GM19468 (cell line): ENCODE results near the gene LGR6.

ENCODE experiments used
- ATAC-seq: cut with Tn5 transposase; IDR thresholded peaks from one replicate; pipeline ENCODE4 v1.9.1; 2021; ENCODE audit warnings: mild to moderate bottlenecking, moderate library complexity, moderate number of reproducible peaks; ENCODE audit not compliant: unreplicated experiment; ENCODE audit errors: extremely low read depth

LGR6 gene

DNA sequence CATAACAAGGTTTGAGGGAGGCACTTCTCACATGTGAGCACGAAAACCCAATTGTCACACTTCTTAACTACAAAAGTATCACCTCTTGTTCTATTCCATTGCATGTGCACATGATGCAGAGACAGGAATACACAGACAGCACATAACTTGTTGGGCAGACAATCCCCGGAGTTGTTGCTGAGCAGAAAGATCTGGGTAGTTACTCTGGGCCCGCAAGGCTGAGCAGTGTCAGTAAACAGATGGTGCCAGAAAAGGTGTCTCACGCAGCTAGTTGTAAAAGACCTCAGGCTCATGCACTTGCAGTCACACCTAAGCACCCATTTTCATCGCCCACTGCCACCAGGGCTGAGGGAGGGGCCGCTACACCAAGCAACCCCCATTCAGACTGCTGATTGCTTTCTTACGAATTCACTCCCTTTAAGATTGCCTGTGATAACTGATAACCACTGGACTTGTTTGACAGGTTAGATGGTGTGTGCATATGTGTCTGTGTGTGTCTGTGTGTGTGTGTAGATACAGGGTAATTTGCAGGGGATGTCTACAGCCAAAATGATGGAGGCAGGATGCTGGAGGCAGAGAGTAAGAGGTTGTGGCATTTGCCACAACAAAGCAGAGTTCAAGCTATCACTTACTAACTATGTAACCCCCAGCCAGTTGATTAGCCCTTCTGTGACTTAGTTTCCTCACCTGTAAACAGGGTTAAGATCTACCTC is 4.2 kb downstream of the LGR6 start:
- no peak for ATAC-seq

DNA sequence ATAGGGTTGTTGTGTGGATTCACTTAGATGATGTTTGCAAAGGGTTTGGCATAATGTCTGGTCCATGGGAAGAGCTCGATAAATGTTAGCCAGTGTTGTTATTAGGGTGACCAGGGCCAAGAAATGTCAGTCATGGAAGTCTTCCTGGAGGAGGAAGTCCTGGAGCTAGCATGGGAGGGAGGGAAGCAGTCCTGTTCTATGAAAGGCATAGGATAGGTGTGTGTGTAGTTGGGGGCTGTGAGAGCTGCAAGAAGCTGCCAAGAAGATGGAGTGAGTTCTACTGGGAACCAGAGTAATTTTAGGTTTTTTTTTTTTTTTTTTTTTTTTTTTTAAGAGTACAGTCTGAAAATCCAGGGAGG is 4.7 kb downstream of the LGR6 start:
- no peak for ATAC-seq

- ATAC-seq = no peak
Observed at GRCh38 chr1:202199040-202199889, 5.7 kb downstream of the LGR6 start.

DNA sequence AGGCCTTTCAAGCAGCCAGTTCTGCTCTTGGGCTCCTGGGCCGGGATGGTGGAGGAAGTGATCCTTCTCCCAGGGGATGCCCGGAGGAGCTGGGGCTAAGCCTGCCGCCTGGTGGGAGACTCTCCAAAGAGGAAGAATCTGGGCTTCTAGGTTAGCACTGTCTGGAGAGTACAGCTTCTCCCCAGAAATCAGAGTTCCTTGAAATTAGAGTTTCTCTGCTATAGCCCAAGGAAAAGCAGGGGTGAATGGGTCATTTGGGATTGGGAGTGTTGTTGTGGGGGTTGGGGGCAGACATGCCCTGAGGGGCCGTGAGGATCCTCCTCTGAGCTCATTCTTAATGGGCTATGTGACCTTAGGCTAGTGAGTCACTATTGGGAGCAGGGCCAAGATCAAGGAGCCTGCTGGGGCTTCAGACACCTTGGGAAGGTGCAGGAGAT is 6.5 kb downstream of the LGR6 start:
- no peak for ATAC-seq

GRCh38 chr1:202200669-202201068 is 7.1 kb downstream of the LGR6 start:
- ATAC-seq = no peak

DNA sequence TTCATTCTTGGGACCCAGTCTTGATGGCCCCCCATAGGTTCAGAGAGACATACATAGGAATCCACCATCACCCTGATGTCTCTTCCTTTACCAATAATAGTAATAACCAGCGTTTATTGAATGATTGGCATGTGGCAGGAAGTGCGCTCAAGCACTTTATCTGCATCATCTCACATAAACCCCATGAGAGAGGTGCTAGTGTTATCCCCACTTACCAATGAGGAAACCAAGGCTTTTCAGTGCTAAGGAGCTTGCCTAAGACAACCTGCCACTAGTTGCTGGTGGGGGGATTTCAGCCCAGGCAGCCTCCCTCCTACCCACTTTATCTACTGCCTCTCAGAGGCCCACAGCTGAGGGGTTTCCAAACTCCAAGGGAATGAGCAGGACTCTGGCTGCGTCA is 7.7 kb downstream of the LGR6 start:
- ATAC-seq = no peak

DNA sequence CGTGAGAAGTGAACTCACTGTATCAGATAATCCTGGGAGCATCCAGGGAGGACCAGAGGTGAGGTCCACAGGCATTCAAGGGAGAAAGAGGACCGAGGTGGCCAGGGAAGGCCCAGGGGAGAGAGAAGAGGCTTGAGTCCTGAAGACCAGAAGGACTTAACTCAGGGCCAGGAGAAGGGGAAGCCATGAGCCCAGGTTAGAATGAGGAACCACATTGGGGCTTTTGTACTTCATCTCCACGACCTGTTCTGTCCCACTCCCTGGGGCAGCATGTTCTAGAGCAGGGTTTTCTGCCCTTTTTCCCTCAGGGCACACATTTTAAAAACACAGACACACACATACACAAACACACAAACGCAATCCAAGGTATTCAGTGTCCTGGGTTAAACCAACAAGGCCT is 8.4 kb downstream of the LGR6 start:
- no peak for ATAC-seq

DNA sequence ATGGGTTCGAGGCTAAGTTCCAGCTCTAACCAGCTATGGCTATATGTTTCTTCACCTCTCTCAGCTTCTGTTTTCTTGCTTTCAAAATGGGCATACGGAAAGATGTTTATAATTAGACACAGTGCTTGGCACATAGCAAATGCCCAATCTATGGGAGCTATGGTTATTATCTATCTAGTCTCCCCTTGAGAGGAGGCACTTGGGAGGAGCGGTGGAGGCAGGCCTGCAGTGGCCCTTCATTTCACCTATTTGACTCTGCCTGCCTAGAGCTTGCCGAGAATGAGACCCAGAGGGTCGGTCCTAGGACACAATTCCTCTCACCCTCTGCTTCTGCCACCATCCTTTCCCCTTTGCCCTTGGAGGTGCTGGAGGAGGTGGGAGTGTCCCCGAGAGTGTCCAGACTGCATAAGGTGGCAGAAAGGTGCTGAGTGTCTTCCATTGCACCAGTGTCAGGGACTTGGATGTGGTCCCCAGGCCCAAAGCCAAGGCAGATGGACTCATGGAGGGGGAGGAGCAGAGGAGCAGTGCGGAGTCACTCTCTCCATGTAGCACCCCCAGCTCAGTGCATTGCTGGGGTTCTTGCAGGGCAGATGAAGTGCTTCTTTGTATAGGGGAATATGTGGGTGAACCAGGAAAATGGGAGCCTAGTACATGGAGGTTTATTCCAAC is 9.0 kb downstream of the LGR6 start:
- ATAC-seq = no peak

DNA sequence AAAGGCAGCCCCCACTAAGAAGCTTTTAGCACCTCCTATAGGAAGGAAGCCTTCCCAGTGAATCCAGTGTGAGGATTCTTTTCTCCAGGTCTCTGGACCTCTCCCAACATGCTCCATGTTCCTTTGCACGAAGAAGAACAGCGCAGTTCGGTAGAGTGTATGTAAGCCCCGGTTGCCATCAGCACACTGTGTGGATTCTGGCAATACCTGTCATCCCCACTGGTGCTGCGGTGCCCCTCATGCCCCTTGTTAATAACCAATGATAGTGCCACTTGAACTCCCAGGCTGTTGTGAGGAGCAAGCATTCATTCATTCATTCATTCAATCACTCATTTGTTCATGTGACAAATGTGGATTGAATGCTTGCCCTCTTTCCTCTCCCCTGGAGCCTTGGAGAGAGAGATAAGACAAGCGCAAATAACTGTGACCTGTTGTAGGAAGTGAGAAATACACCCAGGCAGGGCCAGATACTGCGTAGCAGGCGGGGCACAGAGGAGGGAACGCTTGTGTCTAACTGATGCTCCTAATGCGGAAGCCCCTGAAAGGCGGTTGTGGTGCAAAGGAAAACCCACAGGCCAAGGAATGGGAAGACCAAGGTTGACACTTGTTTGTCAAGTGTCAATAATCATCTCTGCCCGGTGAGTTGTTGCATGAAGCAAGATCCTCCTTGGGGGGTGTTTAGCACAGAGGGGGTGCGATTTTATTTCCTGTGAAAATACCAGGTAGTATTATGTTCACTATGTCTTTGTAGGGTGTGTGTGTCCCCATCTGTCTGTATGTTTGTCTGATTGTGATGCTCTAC is 9.8 kb downstream of the LGR6 start:
- no peak for ATAC-seq

DNA sequence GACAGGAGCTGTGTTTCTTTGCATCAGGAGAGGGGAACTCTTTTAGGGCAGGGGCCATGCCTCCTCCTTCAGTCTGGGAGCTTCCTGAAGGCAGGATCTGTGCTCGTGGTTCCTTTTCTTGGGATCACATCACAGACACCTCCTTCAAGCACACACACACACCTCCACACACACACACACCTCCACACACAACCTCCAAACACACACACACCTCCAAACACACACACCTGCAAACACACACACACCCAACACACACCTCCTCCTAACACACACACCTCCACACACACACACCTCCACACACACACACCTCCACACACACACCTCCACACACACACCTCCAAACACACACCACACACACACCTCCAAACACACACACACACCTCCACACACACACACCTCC is 10.5 kb downstream of the LGR6 start:
- ATAC-seq = no peak

- no peak for ATAC-seq
Observed at GRCh38 chr1:202205523-202206190, 12.1 kb downstream of the LGR6 start.

DNA sequence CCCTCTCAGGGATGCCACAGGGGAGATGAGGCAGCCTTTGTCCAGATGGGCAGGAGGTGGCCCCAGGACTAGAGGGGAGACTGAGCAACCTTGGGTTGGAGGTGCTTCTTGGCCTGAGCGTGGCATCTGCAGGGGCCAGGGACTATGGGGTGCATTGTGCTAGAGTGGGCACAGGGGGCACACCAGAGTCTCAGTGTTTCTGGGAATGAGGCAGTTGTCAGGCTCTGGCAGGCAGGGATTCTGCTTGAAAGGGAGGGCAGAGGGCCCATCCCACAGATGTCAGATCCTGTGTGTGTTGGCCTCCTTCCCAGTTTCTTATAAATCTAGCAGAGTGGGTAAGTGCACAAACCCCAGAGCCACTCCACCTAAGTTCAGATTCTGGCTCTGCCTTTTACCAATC is 13.7 kb downstream of the LGR6 start:
- ATAC-seq = no peak

GRCh38 chr1:202208351-202208857 is 14.8 kb downstream of the LGR6 start:
- ATAC-seq = no peak

- ATAC-seq = no peak
Observed at GRCh38 chr1:202210385-202210784, 16.8 kb downstream of the LGR6 start.

- no peak for ATAC-seq
Observed at GRCh38 chr1:202210969-202211368, 17.4 kb downstream of the LGR6 start.

- ATAC-seq = no peak
Observed at GRCh38 chr1:202212787-202213186, 19.2 kb downstream of the LGR6 start.

DNA sequence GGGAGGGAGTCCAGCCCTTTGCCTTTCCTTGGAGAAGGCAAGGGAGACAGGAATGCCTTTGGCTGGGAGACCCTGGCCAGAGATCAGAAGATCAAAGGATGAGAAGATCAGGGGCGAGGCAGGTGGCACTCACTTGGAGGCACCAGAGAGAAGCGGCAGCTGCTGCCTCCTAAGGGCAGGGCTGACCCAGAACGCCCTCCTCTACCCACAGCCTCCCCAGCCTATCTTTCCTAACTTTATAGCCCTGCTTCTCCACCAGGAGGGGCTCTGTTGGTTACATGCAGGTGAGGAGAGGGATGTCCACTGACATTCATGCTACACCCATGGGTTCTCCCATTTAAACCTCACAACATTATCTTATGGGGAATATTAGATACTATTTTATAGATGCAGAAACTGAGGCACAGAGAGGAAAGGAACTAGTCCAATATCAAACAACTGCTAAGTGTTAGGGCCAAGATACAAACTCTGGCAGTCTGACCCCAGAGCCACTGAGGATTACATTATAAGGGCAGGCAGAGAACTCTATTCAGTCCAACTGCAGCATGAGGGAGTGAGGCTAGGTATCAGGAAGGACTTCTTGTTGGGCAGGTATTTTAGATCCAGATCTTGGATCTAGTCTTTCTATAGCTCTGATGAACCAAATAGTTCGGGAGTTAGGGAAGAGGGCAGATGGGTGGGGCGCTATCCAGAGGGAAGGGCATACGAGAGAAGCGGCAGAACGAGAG is 19.9 kb downstream of the LGR6 start:
- no peak for ATAC-seq

GRCh38 chr1:202214089-202214843 is 20.7 kb downstream of the LGR6 start:
- ATAC-seq = no peak
